GM12878 (cell line): ENCODE results near the gene DOK4. TPM values are rescaled to one million over a fixed set of nuclear protein-coding genes. Genes with fewer than 3 reads are reported as not detected.

Experiments
- ATAC-seq: fragments of 200-7000 bp; cut with Tn5 transposase; 3 replicates; pipeline ENCODE4 v1.9.1; 2020; ENCODE audit warnings: mild to moderate bottlenecking, moderate library complexity
- BruUV-seq: library from RNA; stranded (reverse); fragments of 400-500 nt; replicated peaks from 2 replicates; lab custom pipeline; 2021; lab: Mats Ljungman, UMichigan
- CTCF ChIA-PET: fragments of 300-600 bp; sonication (Branson Sonifier 250); formaldehyde crosslinking; extraction: SDS; loops from one replicate; lab custom pipeline; 2021; ENCODE audit warnings: inconsistent platforms; lab: Yijun Ruan, JAX
- POLR2A ChIA-PET: fragments of 350-600 bp; formaldehyde crosslinking; extraction: SDS; loops from one replicate; lab custom pipeline; 2021; ENCODE audit warnings: inconsistent platforms; lab: Charles Lee
- RAD21 ChIA-PET: fragments of 300-600 bp; sonication (Branson Sonifier 250); formaldehyde crosslinking; loops from one replicate; lab custom pipeline; 2023; ENCODE audit warnings: antibody characterized with exemption; ENCODE audit not compliant: unreplicated experiment; lab: Charles Lee
- SMC1A ChIA-PET: fragments of 300-600 bp; sonication (Branson Sonifier 250); formaldehyde crosslinking; loops from one replicate; lab custom pipeline; 2023; ENCODE audit not compliant: unreplicated experiment, uncharacterized antibody; lab: Charles Lee
- DNase-seq: peaks from one replicate; pipeline ENCODE4 v3.0.0-alpha.2; 2011; ENCODE audit warnings: low read depth, low spot score
- FAIRE-seq: peaks from 3 replicates; lab custom pipeline; 2011; peaks lifted over from hg19 to GRCh38; lab: Jason Lieb, UNC
- H2AFZ ChIP-seq: 2 replicates; pipeline ENCODE4 v1.6.0; 2011; ENCODE audit warnings: low read depth, low read length, control low read depth; ENCODE audit not compliant: control insufficient read depth
- H3K27ac ChIP-seq: 2 replicates; pipeline ENCODE4 v1.5.1; 2011; ENCODE audit warnings: control low read depth; ENCODE audit not compliant: control insufficient read depth, insufficient read depth
- H3K27me3 ChIP-seq, 2 experiments: replicated peaks in 1 of 2; 2 replicates each; pipeline versions ENCODE4 v1.6.0 to v1.6.1; 2011; ENCODE audit warnings: low read length in 1 of 2; ENCODE audit not compliant: control insufficient read depth in 2 of 2, insufficient read depth in 2 of 2
- H3K36me3 ChIP-seq, 2 experiments: 2 replicates each; pipeline ENCODE4 v1.5.1; 2011; ENCODE audit warnings: low read length in 1 of 2; ENCODE audit not compliant: control insufficient read depth in 2 of 2, insufficient read depth in 2 of 2
- H3K4me1 ChIP-seq: 2 replicates; pipeline ENCODE4 v1.6.1; 2011; ENCODE audit warnings: mild to moderate bottlenecking, low read length, moderate library complexity, mixed read lengths; ENCODE audit not compliant: control insufficient read depth, insufficient read depth
- H3K4me2 ChIP-seq: 2 replicates; pipeline ENCODE4 v1.6.0; 2011; ENCODE audit warnings: control low read depth; ENCODE audit not compliant: control insufficient read depth, insufficient read depth
- H3K4me3 ChIP-seq: fragments of 200-600 bp; sonication (generic); 2 replicates; pipeline ENCODE4 v1.5.1; 2016
- H3K79me2 ChIP-seq: 2 replicates; pipeline ENCODE4 v1.6.0; 2011; ENCODE audit warnings: low read length; ENCODE audit not compliant: control insufficient read depth, insufficient read depth
- H3K9ac ChIP-seq: 2 replicates; pipeline ENCODE4 v1.8.0; 2011; ENCODE audit warnings: low read length, control low read depth, mixed read lengths; ENCODE audit not compliant: control insufficient read depth, insufficient read depth
- H3K9me3 ChIP-seq: replicated peaks from 3 replicates; pipeline ENCODE4 v1.5.1; 2011; ENCODE audit warnings: mild to moderate bottlenecking, low read length; ENCODE audit not compliant: control insufficient read depth, insufficient read depth
- H4K20me1 ChIP-seq: 2 replicates; pipeline ENCODE4 v1.6.0; 2011; ENCODE audit not compliant: control insufficient read depth, insufficient read depth
- JUND ChIP-seq: IDR thresholded peaks from 2 replicates; pipeline ENCODE4 v1.6.1; 2012; ENCODE audit warnings: low read depth, mild to moderate bottlenecking, low read length, improper control_type of control experiment, moderate library complexity
- MEF2A ChIP-seq: IDR thresholded peaks from 2 replicates; pipeline ENCODE4 v1.6.1; 2011; ENCODE audit warnings: low read depth, mild to moderate bottlenecking, low read length, moderate library complexity; ENCODE audit not compliant: insufficient read depth
- POLR2AphosphoS5 ChIP-seq: IDR thresholded peaks from 2 replicates; pipeline ENCODE4 v1.6.1; 2011; ENCODE audit warnings: mild to moderate bottlenecking, low read length, inconsistent platforms
- RBBP5 ChIP-seq: fragments of 200-600 bp; sonication (generic); conservative IDR thresholded peaks from 2 replicates; pipeline ENCODE4 v1.6.1; 2016
- WGBS: methylation state at CpG from one replicate; pipeline ENCODE4 v1.1.6; 2016; ENCODE audit warnings: low lambda C conversion rate; ENCODE audit not compliant: insufficient replicate concordance, insufficient coverage; ENCODE audit errors: missing lambda C conversion rate; 5-methylcytosine and 5-hydroxymethylcytosine counted together
- in situ Hi-C: fragments of 300-500 bp; cut with MboI; formaldehyde crosslinking; loops from 9 replicates; pipeline ENCODE4 v1.14.3; 2018; ENCODE audit warnings: mixed read lengths
- intact Hi-C: fragments of 100-400 bp; cut with micrococcal nuclease; formaldehyde crosslinking; loops from one replicate; pipeline ENCODE4 v1.14.2; 2022; ENCODE audit not compliant: unreplicated experiment
- polyA plus RNA-seq, 11 experiments: library from polyadenylated mRNA; depleted of rRNA in 4 of 11; unstranded in 6 of 11; stranded (reverse) in 5 of 11; fragments of >200 nt; fragmentation: Nextera tagmentation in 4 of 11; fragmentation: Illumina TruSeq in 1 of 11; extraction: Ambion mirVana in 4 of 11; extraction: Trizol in 1 of 11; gene quantifications; 1 replicate in 1 of 11; 2 replicates in 10 of 11; pipeline versions ENCODE4 v1.2.1 to v1.2.3, GENCODE V29; 2011 to 2016; ENCODE audit warnings: inconsistent platforms in 2 of 11, missing spikeins in 2 of 11, low read depth in 1 of 11
- total RNA-seq, 4 experiments: library from RNA; depleted of rRNA in 3 of 4; stranded (reverse); fragments of >200 nt in 3 of 4; fragmentation: Illumina TruSeq in 1 of 4; extraction: Trizol in 1 of 4; gene quantifications; 2 replicates each; pipeline versions ENCODE4 v1.2.1 to v1.2.3, GENCODE V29; 2013 to 2021
- TF ChIP-seq, protein P1 (sequence below): IDR thresholded peaks from 2 replicates; pipeline ENCODE4 v1.6.1; 2011; ENCODE audit warnings: low read depth, mild to moderate bottlenecking, low read length, moderate library complexity, borderline replicate concordance; ENCODE audit errors: extremely low read depth
- TF ChIP-seq, protein P2 (sequence below): IDR thresholded peaks from 2 replicates; pipeline ENCODE4 v1.6.1; 2012; ENCODE audit warnings: low read depth, low read length, improper control_type of control experiment
- TF ChIP-seq, protein P3 (sequence below): IDR thresholded peaks from 2 replicates; pipeline ENCODE4 v1.6.1; 2012; ENCODE audit warnings: mild to moderate bottlenecking, low read depth, low read length
- TF ChIP-seq, protein P4 (sequence below): fragments of 450-650 bp; formaldehyde crosslinking; IDR thresholded peaks from 2 replicates; pipeline ENCODE4 v1.5.0; 2022; ENCODE audit warnings: mild to moderate bottlenecking, missing genetic modification characterization

Gene DOK4
- total and polyA plus RNA-seq, 10 of the 15 experiments (the other 5 are each of a cell fraction or from before 2014, with no cell fraction given) = 0.20 to 7.0 (median 2.4) TPM; not detected in 1

DNA sequence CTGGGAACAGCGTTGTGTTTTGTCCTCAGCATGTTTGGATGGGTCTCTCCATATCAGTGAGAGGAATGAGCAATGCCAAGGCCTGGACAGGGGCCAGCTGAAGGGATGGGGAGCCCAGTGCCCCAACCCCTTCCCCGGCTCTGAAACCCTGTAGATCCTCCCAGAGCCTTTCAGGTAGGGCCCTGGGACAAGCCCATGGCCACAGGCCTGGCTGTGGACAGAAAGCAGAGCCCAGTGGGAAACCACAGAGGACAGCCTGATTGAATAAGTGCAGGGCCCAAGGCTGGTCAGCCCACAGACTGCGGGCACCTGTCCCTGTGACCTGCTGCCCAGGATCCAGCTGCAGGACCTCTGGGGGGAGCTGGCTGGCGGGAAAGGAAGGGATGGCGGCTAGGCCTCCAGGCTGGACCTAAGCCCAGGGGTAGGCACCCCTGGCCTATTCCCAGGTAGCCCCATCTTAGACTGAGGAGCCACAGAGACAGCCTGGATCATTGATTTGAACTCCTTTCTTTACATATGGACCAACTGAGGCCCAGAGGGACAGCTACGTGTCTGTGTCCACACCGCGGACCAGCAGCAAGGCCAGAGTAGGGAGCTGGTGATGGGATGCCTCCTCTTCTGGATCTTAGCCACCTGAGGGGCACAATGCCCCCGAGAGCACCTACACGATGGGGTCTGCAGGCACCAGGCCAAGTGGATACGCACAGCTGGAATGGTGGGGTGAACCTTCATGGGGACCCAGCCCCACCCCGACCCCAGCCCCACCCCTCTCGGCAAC, 48.8 kb upstream of the DOK4 start:
- no peak overlapping the region; the same call in 1 of the 2 replicates for H3K27ac ChIP-seq
- WGBS = 41% methylated on average over 13 of the region's 13 CpGs
- TF ChIP-seq, protein P1, sequence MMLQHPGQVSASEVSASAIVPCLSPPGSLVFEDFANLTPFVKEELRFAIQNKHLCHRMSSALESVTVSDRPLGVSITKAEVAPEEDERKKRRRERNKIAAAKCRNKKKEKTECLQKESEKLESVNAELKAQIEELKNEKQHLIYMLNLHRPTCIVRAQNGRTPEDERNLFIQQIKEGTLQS = no peak
- TF ChIP-seq, protein P2, sequence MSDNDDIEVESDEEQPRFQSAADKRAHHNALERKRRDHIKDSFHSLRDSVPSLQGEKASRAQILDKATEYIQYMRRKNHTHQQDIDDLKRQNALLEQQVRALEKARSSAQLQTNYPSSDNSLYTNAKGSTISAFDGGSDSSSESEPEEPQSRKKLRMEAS = no peak
- TF ChIP-seq, protein P3, sequence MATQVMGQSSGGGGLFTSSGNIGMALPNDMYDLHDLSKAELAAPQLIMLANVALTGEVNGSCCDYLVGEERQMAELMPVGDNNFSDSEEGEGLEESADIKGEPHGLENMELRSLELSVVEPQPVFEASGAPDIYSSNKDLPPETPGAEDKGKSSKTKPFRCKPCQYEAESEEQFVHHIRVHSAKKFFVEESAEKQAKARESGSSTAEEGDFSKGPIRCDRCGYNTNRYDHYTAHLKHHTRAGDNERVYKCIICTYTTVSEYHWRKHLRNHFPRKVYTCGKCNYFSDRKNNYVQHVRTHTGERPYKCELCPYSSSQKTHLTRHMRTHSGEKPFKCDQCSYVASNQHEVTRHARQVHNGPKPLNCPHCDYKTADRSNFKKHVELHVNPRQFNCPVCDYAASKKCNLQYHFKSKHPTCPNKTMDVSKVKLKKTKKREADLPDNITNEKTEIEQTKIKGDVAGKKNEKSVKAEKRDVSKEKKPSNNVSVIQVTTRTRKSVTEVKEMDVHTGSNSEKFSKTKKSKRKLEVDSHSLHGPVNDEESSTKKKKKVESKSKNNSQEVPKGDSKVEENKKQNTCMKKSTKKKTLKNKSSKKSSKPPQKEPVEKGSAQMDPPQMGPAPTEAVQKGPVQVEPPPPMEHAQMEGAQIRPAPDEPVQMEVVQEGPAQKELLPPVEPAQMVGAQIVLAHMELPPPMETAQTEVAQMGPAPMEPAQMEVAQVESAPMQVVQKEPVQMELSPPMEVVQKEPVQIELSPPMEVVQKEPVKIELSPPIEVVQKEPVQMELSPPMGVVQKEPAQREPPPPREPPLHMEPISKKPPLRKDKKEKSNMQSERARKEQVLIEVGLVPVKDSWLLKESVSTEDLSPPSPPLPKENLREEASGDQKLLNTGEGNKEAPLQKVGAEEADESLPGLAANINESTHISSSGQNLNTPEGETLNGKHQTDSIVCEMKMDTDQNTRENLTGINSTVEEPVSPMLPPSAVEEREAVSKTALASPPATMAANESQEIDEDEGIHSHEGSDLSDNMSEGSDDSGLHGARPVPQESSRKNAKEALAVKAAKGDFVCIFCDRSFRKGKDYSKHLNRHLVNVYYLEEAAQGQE = no peak
- TF ChIP-seq POLR2AphosphoS5 (0 out of 2 replicates have a peak, but pooled peaks have one; percentile 7), MEF2A (no peak), RBBP5 (no peak), JUND (no peak)
- TF ChIP-seq, protein P4, sequence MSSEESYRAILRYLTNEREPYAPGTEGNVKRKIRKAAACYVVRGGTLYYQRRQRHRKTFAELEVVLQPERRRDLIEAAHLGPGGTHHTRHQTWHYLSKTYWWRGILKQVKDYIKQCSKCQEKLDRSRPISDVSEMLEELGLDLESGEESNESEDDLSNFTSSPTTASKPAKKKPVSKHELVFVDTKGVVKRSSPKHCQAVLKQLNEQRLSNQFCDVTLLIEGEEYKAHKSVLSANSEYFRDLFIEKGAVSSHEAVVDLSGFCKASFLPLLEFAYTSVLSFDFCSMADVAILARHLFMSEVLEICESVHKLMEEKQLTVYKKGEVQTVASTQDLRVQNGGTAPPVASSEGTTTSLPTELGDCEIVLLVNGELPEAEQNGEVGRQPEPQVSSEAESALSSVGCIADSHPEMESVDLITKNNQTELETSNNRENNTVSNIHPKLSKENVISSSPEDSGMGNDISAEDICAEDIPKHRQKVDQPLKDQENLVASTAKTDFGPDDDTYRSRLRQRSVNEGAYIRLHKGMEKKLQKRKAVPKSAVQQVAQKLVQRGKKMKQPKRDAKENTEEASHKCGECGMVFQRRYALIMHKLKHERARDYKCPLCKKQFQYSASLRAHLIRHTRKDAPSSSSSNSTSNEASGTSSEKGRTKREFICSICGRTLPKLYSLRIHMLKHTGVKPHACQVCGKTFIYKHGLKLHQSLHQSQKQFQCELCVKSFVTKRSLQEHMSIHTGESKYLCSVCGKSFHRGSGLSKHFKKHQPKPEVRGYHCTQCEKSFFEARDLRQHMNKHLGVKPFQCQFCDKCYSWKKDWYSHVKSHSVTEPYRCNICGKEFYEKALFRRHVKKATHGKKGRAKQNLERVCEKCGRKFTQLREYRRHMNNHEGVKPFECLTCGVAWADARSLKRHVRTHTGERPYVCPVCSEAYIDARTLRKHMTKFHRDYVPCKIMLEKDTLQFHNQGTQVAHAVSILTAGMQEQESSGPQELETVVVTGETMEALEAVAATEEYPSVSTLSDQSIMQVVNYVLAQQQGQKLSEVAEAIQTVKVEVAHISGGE (CRISPR knock-in tag) = no peak
- H3K36me3 ChIP-seq = no peaks in the 10 kb centered on the region
- CTCF ChIA-PET = interaction anchor here (0.5 to 1.5 kb wide), 5 partner anchors 9 to 660 kb away, joined by 3 to 5 read pairs (median 3); partner anchors contain the start of gene POLR2C
- H3K9me3 ChIP-seq = no peaks in the 10 kb centered on the region
- peak overlapping the region; percentile 82 for H3K9ac ChIP-seq
- peaks cover 7% of the 10 kb centered on the region for H3K79me2 ChIP-seq
- peak overlapping the region; percentile 88; the same call in 1 of the 2 replicates for H3K4me3 ChIP-seq
- no peak overlapping the region for H2AFZ ChIP-seq
- H3K4me2 ChIP-seq = peak overlapping the region; percentile 97
- H3K4me1 ChIP-seq = peaks cover 63% of the 10 kb centered on the region
- POLR2A ChIA-PET = interaction anchor here (1.5 kb wide), 1 partner anchor 8 kb away, joined by 7 read pairs; the partner anchor contains the start of gene ADGRG5
- in situ Hi-C loops (no loop called here), intact Hi-C loops (loop anchor here (5.0 kb wide), 2 partner anchors 233 to 348 kb away; partner anchors contain the start of genes PSME3IP1 and RSPRY1)
- FAIRE-seq (no peak), ATAC-seq (no peak), DNase-seq (no peak)
- SMC1A ChIA-PET = interaction anchor here (0.9 to 1.0 kb wide), 2 partner anchors 18 to 47 kb away, joined by 3 read pairs; no protein-coding TSS in a partner anchor
- H3K27me3 ChIP-seq = no peaks in the 10 kb centered on the region
- RAD21 ChIA-PET = interaction anchor here (2.8 kb wide), 1 partner anchor 48 kb away, joined by 16 read pairs; the partner anchor contains the start of gene DOK4
- BruUV-seq = no TSS peak
- H4K20me1 ChIP-seq = no peaks in the 10 kb centered on the region
